Common myeloid progenitor, CD34-positive (primary cell): Measurements from ENCODE around the gene ARHGAP19.

Source experiments
- CTCF ChIA-PET: fragments of 350-600 bp; sonication (Branson Sonifier 250); formaldehyde crosslinking; loops from one replicate; lab custom pipeline; 2021; ENCODE audit warnings: antibody characterized with exemption; lab: Charles Lee
- POLR2A ChIA-PET: fragments of 350-600 bp; sonication (Branson Sonifier 250); formaldehyde crosslinking; loops from one replicate; lab custom pipeline; 2021; ENCODE audit warnings: antibody characterized with exemption; lab: Charles Lee
- DNase-seq, 3 donors: peaks; one replicate each; pipeline versions ENCODE4 v3.0.0 to v3.0.0-alpha.2; 2013
- H3K27ac ChIP-seq, 2 experiments: 1 replicate in 1 of 2; 2 replicates in 1 of 2; pipeline ENCODE4 v1.7.0; 2013; ENCODE audit warnings: inconsistent platforms in 2 of 2, low read length in 2 of 2, mild to moderate bottlenecking in 2 of 2, low read depth in 1 of 2, moderate library complexity in 1 of 2; ENCODE audit not compliant: severe bottlenecking in 2 of 2, insufficient read depth in 1 of 2, poor library complexity in 1 of 2
- H3K27me3 ChIP-seq, 5 experiments: replicated peaks in 2 of 5; 1 replicate in 3 of 5; 2 replicates in 2 of 5; pipeline versions ENCODE4 v1.6.1 to v1.7.0; 2013; ENCODE audit warnings: low read length in 4 of 5, mild to moderate bottlenecking in 2 of 5, moderate library complexity in 2 of 5, inconsistent platforms in 1 of 5; ENCODE audit not compliant: insufficient read depth in 5 of 5, control insufficient read depth in 4 of 5
- H3K36me3 ChIP-seq, 4 experiments: 1 replicate in 2 of 4; 2 replicates in 2 of 4; pipeline versions ENCODE4 v1.6.1 to v1.7.0; 2013; ENCODE audit warnings: low read length in 3 of 4, control low read depth in 1 of 4, mild to moderate bottlenecking in 1 of 4; ENCODE audit not compliant: control insufficient read depth in 4 of 4, insufficient read depth in 4 of 4
- H3K4me1 ChIP-seq, 4 experiments: 1 replicate in 3 of 4; 2 replicates in 1 of 4; pipeline versions ENCODE4 v1.6.1 to v1.7.1; 2013; ENCODE audit warnings: low read length in 3 of 4, mild to moderate bottlenecking in 3 of 4, control low read depth in 1 of 4, inconsistent platforms in 1 of 4, moderate library complexity in 1 of 4; ENCODE audit not compliant: control insufficient read depth in 4 of 4, insufficient read depth in 4 of 4; ENCODE audit errors: control extremely low read depth in 1 of 4
- H3K4me3 ChIP-seq, 7 experiments: 1 replicate in 4 of 7; 2 replicates in 3 of 7; pipeline versions ENCODE4 v1.5.1 to v1.7.0; 2013; ENCODE audit warnings: mild to moderate bottlenecking in 7 of 7, low read length in 6 of 7, moderate library complexity in 6 of 7, inconsistent platforms in 2 of 7, low read depth in 2 of 7, control low read depth in 1 of 7; ENCODE audit not compliant: insufficient read depth in 4 of 7, control insufficient read depth in 1 of 7; ENCODE audit errors: extremely low read depth in 1 of 7
- H3K9me3 ChIP-seq, 5 experiments: 1 replicate in 4 of 5; 2 replicates in 1 of 5; pipeline versions ENCODE4 v1.6.1 to v1.7.1; 2013; ENCODE audit warnings: low read length in 4 of 5, mild to moderate bottlenecking in 2 of 5, inconsistent platforms in 1 of 5, low read depth in 1 of 5, moderate library complexity in 1 of 5; ENCODE audit not compliant: control insufficient read depth in 4 of 5, insufficient read depth in 2 of 5; ENCODE audit errors: control extremely low read depth in 1 of 5
- WGBS: methylation state at CpG from one replicate; pipeline ENCODE4 v1.1.5; 2013; ENCODE audit not compliant: insufficient coverage; 5-methylcytosine and 5-hydroxymethylcytosine counted together

Gene ARHGAP19

GRCh38 chr10:97259119-97259518 lies 33.3 kb downstream of the ARHGAP19 start:
- WGBS: 100% methylated on average over 1 of the region's 1 CpG
- no peaks in the 10 kb centered on the region for H3K27me3 ChIP-seq
- H3K27ac ChIP-seq: no peak overlapping the region
- no peaks in the 10 kb centered on the region for H3K4me1 ChIP-seq
- H3K36me3 ChIP-seq: peaks cover 12 to 35% (median 26%) of the 10 kb centered on the region in 4 experiments
- ChIA-PET POLR2A (interaction anchor here (0.7 kb wide), 1 partner anchor 150 kb away, joined by 3 read pairs; no protein-coding TSS in a partner anchor), CTCF (interaction anchor here (0.6 to 1.3 kb wide), 2 partner anchors 74 to 203 kb away, joined by 4 read pairs; no protein-coding TSS in a partner anchor)
- H3K4me3 ChIP-seq: no peak overlapping the region
- H3K9me3 ChIP-seq: no peaks in the 10 kb centered on the region
- no peak for DNase-seq

DNA sequence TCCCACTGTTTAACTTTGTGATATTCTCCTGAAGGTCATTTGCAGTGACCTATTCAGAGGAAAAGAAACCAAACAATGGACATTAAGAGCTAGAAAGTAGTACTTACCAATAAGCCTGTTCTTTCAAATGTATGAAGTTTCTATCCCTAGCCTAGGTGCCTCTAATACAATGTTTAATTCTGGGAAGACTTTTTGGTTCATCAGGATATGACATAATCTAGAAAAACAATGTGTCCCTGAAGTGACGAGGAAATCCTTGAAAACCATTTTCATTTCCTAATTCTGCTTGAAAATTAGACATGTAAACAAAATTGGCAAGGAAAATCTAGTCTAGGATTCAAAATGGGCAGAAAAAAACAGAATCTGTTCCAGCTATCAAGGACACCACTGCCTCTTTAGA lies 36.1 kb downstream of the ARHGAP19 start:
- Histone ChIP-seq H3K27me3 (no peaks in the 10 kb centered on the region), H3K4me1 (no peaks in the 10 kb centered on the region), H3K9me3 (no peaks in the 10 kb centered on the region), H3K27ac (no peak overlapping the region), H3K36me3 (peaks cover 10 to 34% (median 26%) of the 10 kb centered on the region in 4 experiments), H3K4me3 (no peak overlapping the region)
- WGBS: 100% methylated on average over 1 of the region's 1 CpG
- ChIA-PET CTCF (interaction anchor here (1.3 to 2.5 kb wide), 2 partner anchors 22 to 23 kb away, joined by 3 to 9 read pairs; no protein-coding TSS in a partner anchor), POLR2A (no interaction called here)
- DNase-seq: no peak

GRCh38 chr10:97255512-97256293 lies 36.7 kb downstream of the ARHGAP19 start:
- 100% methylated on average over 3 of the region's 5 CpGs for WGBS
- Histone ChIP-seq H3K4me3 (no peak overlapping the region), H3K27ac (no peak overlapping the region), H3K27me3 (no peaks in the 10 kb centered on the region), H3K36me3 (peaks cover 10 to 34% (median 27%) of the 10 kb centered on the region in 4 experiments), H3K9me3 (no peaks in the 10 kb centered on the region), H3K4me1 (no peaks in the 10 kb centered on the region)
- no peak for DNase-seq
- CTCF ChIA-PET: no interaction called here
- POLR2A ChIA-PET: no interaction called here

GRCh38 chr10:97254694-97255093 lies 37.7 kb downstream of the ARHGAP19 start:
- Histone ChIP-seq H3K4me1 (no peaks in the 10 kb centered on the region), H3K4me3 (no peak overlapping the region), H3K27me3 (no peaks in the 10 kb centered on the region), H3K9me3 (no peaks in the 10 kb centered on the region), H3K36me3 (peaks cover 10 to 34% (median 27%) of the 10 kb centered on the region in 4 experiments), H3K27ac (no peak overlapping the region)
- 91% methylated on average over 2 of the region's 3 CpGs for WGBS
- ChIA-PET CTCF (no interaction called here), POLR2A (no interaction called here)
- no peak for DNase-seq

GRCh38 chr10:97250952-97251351 lies 41.5 kb downstream of the ARHGAP19 start:
- H3K4me3 ChIP-seq: no peak overlapping the region
- WGBS: 100% methylated on average over 1 of the region's 1 CpG
- ChIA-PET CTCF (no interaction called here), POLR2A (no interaction called here)
- H3K9me3 ChIP-seq: no peaks in the 10 kb centered on the region
- H3K27me3 ChIP-seq: no peaks in the 10 kb centered on the region
- peak in 2 of 3 donors; percentile 22 to 28 for DNase-seq
- no peak overlapping the region for H3K27ac ChIP-seq
- peaks cover 9 to 24% (median 14%) of the 10 kb centered on the region in 4 experiments for H3K36me3 ChIP-seq
- no peaks in the 10 kb centered on the region for H3K4me1 ChIP-seq

- no peaks in the 10 kb centered on the region for H3K4me1 ChIP-seq
- H3K36me3 ChIP-seq: peaks cover 9 to 23% (median 14%) of the 10 kb centered on the region in 4 experiments
- no peak overlapping the region for H3K4me3 ChIP-seq
- 100% methylated on average over 4 of the region's 5 CpGs for WGBS
- DNase-seq: no peak
- POLR2A ChIA-PET: no interaction called here
- H3K9me3 ChIP-seq: no peaks in the 10 kb centered on the region
- CTCF ChIA-PET: interaction anchor here (1.0 kb wide), 1 partner anchor 16 kb away, joined by 3 read pairs; no protein-coding TSS in a partner anchor
- no peaks in the 10 kb centered on the region for H3K27me3 ChIP-seq
- H3K27ac ChIP-seq: no peak overlapping the region
Observed at GRCh38 chr10:97243836-97244235, 48.6 kb downstream of the ARHGAP19 start.

DNA sequence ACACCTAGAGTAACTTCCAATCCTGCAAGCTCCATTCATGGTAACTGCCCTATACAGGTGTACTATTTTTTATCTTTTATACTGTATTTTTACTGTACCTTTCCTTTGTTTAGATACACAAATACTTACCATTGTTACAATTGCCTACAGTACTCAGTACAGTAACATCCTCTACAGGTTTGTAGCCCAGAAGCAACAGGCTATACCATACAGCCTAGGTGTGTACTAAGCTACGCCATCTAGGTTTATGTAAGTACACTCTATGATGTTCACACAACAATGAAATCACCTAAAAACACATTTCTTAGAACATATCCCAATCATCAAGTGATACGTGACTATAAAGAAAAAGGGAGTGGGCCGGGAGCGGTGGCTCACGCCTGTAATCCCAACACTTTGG lies 53.6 kb downstream of the ARHGAP19 start:
- Histone ChIP-seq H3K4me1 (no peaks in the 10 kb centered on the region), H3K36me3 (peaks cover 6 to 15% (median 9%) of the 10 kb centered on the region in 4 experiments), H3K27me3 (no peaks in the 10 kb centered on the region), H3K27ac (no peak overlapping the region), H3K9me3 (no peaks in the 10 kb centered on the region), H3K4me3 (no peak overlapping the region)
- 94% methylated on average over 4 of the region's 5 CpGs for WGBS
- ChIA-PET CTCF (interaction anchor here (0.9 to 10.0 kb wide), 4 partner anchors 21 to 162 kb away, joined by 3 to 111 read pairs (median 4); no protein-coding TSS in a partner anchor), POLR2A (no interaction called here)
- DNase-seq: no peak
